NCI-H510A (cell line): ENCODE measurements around the gene FST.

Experiments used
- DNase-seq: peaks from one replicate; lab custom pipeline; 2025; lab: John Stamatoyannopoulos, UW

The FST gene, protein sequence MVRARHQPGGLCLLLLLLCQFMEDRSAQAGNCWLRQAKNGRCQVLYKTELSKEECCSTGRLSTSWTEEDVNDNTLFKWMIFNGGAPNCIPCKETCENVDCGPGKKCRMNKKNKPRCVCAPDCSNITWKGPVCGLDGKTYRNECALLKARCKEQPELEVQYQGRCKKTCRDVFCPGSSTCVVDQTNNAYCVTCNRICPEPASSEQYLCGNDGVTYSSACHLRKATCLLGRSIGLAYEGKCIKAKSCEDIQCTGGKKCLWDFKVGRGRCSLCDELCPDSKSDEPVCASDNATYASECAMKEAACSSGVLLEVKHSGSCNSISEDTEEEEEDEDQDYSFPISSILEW

DNA sequence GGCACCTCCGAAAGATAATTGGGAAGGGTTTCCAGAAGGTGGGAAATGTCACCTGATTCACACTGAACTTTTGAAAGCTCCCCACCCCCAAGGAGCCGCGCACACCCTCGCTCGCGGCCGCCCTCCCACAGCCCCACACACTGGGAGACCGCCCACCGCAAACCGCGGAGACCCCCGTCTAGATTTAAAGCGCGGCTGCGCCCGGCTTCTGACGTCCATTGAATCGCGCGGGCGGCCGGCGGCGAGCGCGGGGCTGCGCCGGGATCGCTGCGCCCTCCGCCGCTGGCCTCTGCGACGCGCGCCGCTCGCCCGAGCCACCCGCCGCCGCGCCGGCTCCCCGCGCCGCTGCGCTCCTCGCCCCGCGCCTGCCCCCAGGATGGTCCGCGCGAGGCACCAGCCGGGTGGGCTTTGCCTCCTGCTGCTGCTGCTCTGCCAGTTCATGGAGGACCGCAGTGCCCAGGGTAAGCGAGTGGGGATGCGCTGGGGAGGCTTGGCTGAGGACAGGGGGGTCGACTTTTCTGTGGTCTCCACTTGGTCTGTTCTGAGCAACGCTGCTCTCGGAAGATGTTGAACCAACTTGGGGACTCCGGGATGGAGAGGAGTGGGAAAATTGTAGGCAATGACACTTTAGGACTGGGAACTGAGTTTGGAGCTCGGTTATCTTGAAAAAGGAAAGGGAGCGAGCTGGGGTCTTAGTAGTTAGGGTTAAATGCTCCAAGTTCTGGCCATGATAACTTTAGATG lies at the start of gene FST:
FST (plus strand) TSS at position 214 of the 743 bp plus-strand sequence; CDS start at position 377, 163 bp downstream.
- no peak for DNase-seq

DNA sequence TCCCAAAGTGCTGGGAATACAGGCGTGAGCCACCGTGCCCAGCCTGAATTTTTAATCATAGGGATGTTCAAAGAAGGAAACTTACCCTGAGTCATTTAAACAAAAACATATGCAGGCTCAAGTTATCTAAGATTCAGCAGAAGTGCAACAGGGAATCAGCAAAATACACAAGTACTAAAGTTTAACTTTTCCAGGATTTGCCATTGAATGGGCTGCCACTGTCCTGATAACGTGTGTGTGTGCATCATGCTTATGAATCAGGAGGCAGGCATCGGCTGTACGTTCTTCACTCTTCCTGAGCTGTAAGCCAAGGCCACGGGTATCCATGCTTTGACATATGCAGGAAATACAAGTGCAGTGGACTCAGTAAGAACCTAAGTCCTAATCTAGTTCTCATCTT lies 48.8 kb upstream of the FST start:
- DNase-seq: no peak

DNA sequence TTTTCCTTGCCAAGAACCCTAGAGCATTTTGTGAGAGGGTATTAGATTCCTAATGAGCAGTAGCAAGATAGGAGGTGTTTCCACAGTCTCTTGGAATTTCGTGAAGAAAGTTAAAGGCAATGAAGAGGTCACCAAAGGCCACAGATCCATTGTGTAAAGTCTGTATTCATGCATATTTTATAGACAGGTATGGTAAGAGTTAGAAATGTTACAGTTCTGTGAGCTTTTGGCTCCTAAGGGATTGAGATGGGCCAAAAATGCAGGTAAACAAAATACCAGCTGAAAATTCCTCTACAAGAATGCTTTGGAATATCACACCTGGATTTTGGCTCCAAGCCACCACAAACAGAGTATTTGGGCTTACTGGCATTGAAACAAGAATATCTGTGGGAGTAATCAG lies 47.4 kb upstream of the FST start:
- no peak for DNase-seq

DNA sequence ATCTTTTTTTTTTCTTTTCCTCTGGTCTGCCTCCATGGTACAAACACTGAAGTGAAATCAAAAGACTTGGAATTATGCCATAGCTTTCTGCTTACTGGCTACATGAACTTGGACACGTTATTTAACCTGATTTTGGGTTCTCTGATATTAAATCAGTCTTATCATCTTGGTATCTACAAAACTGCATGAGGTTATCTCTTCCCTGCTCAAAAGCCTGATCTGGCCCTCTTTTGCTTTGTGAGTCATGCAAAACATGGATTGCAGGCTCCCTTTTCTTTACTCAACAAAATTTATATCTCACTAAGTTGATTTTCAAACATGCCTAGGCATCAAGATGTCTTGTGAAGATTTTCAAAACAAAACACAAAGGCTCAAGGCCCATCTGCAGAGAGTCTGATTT lies 45.9 kb upstream of the FST start:
- DNase-seq: no peak

DNA sequence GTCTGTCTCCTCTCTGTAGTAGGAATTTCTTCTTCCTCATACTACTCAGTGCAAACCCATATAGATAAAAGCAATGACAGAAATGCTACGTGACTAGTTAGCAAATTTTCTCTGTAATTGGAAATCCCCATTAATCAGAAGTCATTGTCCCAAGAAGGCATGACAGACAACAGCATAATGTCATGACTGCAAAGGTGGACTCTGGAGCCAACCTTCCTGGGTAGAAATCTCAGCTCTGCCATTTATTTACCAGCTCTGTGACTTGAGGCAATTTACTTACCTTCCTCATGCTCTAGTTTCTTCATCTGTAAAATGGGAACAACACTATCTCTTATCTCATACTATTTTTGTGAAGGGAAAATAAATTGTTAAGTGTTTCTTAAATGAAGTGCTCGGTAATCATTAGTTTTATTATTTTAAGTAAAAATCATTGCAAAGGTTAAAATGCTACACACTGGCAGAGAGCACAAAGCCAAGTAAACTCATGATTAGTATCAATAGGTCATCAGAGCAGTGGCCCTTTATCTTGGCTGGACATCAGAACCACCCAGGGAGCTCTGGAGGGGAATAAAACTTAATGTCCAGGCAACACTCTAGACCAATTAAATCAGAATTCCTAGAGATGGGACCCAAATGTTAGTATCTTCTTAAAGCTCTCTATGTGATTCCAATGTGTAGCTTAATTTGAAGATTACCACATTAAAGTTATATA lies 43.8 kb upstream of the FST start:
- no peak for DNase-seq

DNA sequence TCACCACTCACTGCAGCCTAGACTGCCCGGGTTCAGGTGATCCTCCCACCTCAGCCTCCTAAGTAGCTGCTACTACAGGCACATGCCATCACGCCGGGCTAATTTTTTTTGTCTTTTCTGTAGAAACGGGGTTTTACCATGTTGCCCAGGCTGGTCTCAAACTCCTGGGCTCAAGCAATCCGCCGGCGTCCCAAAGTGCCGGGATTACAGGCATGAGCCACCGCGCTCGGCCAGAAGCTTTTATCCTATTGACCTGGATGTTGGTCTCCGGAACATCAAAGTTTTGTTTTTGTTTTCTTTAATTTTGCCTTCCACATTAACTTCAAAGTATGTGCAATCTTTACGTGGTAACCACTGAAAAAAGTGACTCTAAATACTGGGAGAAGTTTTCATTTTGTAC lies 42.4 kb upstream of the FST start:
- DNase-seq: no peak

DNA sequence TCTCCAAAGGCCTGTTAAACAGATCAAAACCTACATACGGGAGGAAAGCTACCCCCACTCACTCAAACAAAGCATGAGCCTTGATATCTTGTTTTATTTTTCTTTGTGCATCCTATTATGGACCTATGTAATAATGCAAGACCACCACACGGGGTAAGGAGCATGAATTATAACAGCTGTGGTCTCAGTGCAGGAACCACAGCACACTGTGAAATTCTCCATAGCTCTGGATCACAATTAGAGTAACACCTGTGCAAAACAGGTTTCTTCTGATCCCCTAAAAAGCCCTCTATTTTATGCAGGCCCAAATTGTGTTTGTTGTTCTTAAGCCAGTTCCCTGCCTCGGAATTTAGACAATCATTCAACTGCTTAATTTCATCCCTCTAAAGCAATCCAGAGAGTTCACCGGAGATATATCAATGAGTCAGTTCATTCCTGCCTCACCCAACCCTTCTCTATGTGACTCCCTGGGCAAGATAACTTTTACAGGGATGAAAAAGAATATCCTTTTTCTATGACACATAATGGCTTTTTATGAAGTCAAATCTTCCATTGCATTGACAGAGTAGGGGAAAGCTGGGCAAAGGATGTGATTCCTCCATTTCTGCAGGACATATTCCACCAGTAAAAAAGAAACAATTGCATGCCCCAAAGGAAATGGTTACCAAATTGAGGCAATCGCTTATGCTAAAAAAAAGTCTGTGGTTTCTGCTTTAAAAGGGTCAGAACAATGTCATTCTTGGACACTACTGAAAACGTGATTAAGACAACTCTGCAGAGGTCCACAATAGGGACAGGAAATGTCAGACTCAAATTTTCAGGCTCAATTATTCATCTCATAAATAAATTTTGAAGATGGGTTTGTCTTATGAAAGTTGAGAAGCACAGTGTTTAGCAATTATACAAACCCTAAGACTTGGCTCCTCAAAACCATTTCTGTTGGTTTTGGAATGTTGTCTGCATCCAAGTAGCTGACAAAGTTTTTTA lies 41.6 kb upstream of the FST start:
- DNase-seq: no peak

DNA sequence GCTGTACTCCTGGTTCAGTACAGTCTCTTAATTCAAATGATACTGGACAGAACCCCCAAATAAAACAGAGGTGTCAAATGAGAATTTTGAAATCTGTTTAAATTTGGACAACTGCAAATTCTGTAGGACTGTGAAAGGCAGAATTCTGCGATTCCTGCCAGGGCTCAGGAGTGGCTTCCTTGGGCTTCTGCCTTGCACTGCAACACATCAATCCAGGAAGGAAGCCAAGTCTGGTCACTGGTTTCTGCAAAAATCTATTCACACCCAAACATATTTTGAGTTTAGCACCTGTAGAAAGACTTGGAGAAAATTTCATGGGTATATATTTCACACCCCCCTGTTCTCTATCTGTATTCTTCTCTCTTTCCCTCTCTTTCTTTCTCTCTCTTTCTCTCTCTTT lies 37.5 kb upstream of the FST start:
- DNase-seq: no peak

DNA sequence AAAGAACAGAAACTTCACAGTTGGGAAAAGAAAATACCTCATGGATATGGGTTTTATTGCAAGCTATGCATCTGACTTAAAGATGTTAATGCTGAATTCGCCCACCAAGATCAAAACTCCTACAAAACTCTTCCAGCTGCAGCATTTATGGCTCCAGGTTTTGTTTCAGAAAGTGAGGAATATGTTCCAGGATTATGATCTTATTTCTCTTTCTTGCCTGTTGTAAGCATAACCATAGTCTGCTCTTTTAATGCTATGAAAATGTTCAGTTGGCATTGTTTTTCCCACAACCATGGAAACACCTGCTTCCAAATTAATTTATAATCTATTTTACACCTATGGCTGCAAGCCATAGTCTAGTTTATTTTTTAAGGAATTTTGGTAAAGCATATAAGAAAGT lies 34.9 kb upstream of the FST start:
- DNase-seq: no peak

DNA sequence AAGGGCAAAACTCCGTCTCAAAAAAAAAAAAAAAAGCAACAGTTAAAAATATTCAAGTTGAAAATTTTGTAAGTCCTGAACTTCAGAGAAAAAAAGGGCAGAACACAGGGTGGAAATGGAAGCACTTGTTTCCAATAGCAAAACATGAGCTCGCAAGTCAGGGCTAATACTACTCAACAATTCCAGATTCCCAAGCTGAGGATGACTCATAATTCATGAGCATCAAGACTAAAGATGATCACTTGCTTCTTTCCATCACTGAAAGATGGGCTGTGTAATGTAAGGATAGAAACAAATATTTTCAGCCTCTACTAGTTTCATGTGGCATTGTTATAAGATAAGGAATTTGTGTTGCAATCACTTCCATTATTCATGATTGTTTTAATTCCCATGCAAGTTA lies 33.5 kb upstream of the FST start:
- no peak for DNase-seq

DNA sequence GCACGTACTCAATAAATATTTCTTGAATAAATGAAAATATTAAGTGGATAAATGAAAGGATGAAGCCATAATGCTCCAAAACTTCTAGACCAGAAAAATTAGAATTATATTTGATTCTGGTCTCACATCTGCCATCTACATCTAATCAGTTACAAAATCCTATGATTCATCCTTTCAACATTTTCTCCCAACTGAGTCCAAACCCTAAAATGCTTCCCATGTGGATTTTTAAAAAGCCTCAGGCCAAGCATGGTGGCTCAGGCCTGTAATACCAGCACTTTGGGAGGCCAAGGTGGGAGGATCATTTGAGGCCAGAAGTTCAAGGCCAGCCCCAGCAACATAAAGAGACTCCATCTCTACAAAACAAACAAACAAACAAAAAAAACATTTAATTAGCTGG lies 31.6 kb upstream of the FST start:
- no peak for DNase-seq

DNA sequence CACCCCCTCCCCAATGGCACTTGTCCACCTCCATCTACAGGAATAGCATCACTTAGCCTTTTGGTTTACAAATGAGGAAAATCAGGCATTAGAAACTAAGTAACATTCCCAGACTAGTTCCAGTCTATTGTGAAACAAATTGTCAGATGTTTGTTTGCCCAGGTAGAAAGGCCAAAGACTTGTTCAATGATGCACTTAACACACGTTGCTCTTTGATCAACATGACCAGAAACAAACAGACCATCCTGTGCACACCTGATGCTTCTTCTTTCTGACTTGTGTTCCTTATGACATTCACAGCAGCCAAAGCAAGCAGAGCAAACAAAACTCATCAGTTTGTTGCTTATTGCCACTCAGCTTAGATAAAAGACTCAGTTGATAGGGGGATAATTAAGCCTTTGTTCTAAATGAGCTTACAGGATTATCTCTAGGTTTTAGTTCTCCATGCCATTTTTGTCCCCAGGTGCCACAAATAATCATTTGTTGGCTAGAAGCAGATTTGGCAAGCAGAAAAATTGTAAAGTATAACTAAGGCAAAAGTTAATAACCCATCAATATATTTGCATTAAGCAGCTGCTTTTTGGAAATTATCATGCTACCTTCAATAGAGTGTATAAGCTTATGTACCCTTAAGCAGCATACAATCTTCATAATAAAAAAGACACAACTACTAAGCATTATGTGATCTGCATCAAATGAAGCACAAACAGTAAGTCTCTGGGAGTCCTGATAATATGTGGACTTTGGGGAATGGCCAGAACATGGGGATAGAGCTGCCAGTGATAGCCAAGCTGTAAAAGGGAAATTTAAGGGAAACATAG lies 26.3 kb upstream of the FST start:
- no peak for DNase-seq

DNA sequence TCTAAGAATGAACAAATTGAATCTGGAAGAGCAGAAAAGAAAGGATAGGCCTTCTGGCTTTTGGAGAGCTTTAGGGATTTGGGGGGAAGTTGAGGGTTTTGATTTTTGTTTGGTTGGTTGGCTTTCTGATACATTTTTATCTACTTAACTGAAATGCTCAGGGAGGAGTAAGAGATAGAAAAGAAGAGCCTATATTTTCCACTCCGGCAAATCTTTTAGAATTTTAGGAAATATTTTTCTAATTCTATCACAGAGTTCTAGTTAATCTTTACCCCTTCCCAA lies 25.8 kb upstream of the FST start:
- DNase-seq: no peak

DNA sequence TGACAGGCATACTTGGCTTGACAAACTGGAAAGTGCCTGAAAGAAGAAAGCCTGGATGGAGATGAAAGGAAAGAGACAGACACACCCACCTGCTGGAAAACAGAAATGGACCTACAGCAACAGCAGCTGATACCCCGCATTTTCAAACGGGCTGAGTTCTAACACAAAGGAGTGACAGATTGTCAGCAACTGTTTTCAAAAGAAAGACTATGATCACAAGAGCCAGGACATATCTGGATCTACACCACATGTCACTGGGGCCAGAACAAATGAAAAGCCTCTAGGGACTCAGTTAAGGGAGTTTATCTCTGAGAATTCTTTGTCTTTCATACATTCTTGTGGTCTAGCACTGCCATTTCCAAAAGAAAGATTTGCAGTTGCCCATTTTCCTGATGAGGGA lies 24.1 kb upstream of the FST start:
- DNase-seq: no peak

DNA sequence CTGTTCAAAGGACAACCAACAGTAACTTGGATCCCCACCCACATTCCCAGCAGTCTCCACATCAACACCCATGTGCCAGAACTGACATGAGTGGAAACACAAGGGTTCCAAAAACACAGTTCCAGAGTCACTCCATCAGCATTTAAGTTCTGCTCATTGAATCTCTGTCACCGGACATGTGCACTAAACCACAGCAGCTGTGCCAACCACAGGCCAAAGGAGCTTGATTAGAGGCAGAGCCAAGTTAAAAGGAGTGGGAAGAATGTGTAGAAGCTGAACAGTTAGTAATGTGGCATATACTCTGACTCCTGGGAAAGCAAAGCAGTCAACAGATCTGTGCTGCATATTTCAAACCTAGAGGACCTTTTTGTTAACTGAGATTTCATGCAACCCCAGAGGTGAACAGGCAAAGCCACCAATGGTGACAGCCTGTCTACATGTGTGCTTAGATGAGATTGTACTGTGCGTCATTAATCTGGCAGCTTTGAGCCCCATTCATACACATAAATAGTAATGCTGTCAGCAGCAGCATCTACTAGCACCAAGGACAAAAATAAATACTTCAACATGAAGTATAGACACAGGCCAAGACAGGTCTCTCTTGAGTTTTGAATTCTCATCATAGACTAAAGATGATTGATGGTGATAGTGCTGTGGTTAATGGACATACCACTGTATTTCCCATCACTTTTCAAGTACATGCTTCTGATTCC lies 16.4 kb upstream of the FST start:
- no peak for DNase-seq

DNA sequence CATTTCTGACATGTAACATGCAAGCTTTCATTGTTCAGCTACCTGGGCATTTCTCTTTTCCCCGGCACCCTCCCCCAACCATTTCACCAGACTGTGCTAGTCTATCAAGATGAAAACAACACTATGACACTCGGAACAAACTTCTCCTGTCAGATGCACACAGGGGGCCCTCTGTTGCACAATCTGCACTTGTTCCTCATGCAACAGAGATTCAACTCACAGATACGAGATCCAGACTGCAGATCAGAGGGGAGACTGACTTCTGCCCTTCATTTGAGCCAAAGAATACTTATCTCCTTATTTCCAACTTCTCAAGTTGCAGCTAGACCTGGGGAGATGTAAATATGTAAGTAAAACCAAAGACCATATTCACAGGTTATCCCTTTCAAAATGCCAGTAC lies 15.7 kb upstream of the FST start:
- no peak for DNase-seq

DNA sequence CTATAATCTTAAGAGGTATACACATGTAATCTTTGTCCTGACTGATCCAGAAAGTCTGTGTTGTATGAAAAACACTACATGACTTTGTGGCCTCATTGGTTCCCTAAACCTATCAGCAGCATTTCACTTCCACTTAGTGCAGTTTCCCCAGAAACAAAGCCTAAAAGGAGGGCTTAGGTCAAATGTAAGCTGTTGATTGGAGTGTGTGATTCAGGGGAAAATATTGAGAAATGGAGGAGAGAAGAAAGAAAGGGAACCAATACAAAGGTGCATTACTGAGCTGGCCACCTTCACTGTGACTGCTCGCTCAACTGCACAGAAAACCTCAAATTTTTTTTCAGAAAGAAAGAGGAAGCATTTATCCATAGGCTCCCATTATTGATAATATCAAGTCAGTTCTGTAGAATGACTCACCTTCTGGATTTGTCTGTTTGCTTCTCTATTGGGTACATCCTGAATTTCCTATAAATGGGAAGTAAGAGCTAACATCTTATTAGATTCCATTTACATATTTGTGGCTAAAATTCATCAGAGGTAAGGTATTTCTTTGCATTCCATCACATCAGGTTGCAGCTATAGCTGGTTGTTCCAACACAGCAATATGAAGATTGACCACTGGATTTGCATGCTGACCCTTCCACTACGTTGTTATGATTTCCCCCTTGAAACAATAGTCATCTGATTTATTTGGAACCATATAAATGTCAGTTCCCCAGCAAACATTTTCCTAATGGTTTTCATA lies 10.3 kb upstream of the FST start:
- no peak for DNase-seq

DNA sequence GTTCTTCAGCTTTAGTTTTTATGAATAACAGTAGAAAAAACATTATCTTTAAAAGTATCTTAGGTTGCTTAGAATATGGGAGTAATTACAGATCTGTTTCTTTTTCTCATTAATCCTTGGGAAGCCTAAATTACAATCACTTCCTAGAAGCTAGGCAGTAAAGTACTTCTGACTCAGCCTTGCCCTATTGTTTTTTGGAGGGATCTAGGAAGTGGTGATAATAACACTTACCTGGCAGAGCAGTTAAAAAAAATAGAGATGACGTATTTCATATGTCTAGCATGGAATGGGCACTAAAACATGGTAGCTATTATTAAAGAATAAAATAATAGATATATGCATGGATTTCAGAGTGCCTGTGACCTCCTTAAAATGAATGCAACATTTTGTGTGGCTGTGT lies 8.2 kb upstream of the FST start:
- DNase-seq: no peak

DNA sequence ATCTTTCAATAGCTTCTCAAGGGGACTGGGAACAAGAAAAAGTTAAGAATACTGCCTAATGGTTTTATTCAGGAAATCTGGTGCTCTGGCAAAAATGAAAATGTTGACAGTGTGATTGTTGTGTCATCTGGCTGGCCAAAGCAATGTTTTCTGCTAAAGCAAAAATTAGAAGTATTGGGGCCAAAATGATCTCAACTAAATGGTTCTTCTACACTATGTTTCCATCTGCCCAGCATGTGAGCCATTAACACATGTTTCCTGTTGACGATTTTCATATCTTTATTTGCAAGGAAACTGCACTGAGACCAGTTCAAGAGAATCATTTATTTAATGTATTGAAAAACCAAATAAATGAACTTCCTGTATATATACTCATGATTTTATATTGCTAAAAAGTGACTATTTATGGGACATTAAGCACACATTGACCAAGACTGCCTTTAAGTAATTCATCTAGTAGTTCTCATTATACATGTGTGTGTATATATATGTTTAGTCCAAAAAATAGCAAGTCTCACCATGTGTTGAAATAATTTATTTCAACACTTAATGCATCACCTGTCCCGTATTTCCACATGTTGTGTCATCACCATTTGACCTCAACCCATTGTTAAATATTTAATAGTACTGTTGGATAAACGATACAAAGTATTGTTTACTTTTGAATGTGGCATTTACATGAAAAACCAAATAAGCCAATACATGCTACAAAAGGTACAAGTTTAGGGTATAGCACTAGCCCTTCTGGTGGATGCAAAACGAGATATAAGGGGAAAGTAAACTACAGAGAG lies 7.5 kb upstream of the FST start:
- no peak for DNase-seq
